ENCODE measurements around the gene IKZF4.
"Not testable (repeated sequence)": the region's sequence is repeated elsewhere in the genome, so short reads cannot be mapped to it uniquely, and the experiment has no call there.

Gene IKZF4

GRCh38 chr12:55996715-55997534 lies 23.9 kb upstream of the IKZF4 start, which contains the start of gene SUOX:
SUOX (plus strand) TSS chr12:55997276; CDS start chr12:56002222, 4,946 bp downstream.
- H3K4me1 ChIP-seq (ENCODE audit: control insufficient read depth, insufficient read depth, low read length, poor library complexity, severe bottlenecking), result peaks cover 6% of the 10 kb centered on the region
- H3K9me3 ChIP-seq (ENCODE audit: control insufficient read depth, low read length), result no peaks in the 10 kb centered on the region
- peak in 1 of 3 donors; percentile 9 for DNase-seq
- no peaks in the 10 kb centered on the region for H3K27me3 ChIP-seq (replicated peaks; ENCODE audit: control insufficient read depth, insufficient read depth, low read length, poor library complexity, severe bottlenecking)
- no peak within 1 kb of the TSS for H3K4me3 ChIP-seq (ENCODE audit: insufficient read depth, low read depth, low read length, poor library complexity, severe bottlenecking)
- H3K27ac ChIP-seq (ENCODE audit: insufficient read depth, low read length, poor library complexity, severe bottlenecking), result no peak within 1 kb of the TSS
- H3K36me3 ChIP-seq (ENCODE audit: control insufficient read depth, insufficient read depth, low read length), result peaks cover 23% of the 10 kb centered on the region

GRCh38 chr12:55997535-55997859 lies 23.3 kb upstream of the IKZF4 start:
- Histone ChIP-seq H3K36me3 (ENCODE audit: control insufficient read depth, insufficient read depth, low read length) (peaks cover 17% of the 10 kb centered on the region), H3K9me3 (ENCODE audit: control insufficient read depth, low read length) (no peaks in the 10 kb centered on the region), H3K4me1 (ENCODE audit: control insufficient read depth, insufficient read depth, low read length, poor library complexity, severe bottlenecking) (peaks cover 6% of the 10 kb centered on the region), H3K27me3 (replicated peaks; ENCODE audit: control insufficient read depth, insufficient read depth, low read length, poor library complexity, severe bottlenecking) (no peaks in the 10 kb centered on the region), H3K4me3 (ENCODE audit: insufficient read depth, low read depth, low read length, poor library complexity, severe bottlenecking) (no peak overlapping the region), H3K27ac (ENCODE audit: insufficient read depth, low read length, poor library complexity, severe bottlenecking) (no peak overlapping the region)
- no peak for DNase-seq

DNA sequence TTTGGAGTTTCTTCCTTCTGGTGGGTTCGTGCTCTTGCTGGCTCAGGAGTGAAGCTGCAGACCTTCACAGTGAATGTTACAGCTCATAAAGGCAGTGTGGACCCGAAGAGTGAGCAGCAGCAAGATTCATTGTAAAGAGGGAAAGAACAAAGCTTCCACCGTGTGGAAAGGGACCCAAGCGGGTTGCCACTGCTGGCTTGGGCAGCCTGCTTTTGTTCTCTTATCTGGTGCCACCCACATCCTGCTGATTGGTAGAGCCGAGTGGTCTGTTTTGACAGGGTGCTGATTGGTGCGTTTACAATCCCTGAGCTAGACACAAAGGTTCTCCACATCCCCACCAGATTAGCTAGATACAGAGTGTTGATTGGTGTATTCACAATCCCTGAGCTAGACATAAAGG lies 21.3 kb upstream of the IKZF4 start:
- not testable (repeated sequence) for H3K9me3 ChIP-seq (ENCODE audit: control insufficient read depth, low read length); H3K27ac ChIP-seq (ENCODE audit: insufficient read depth, low read length, poor library complexity, severe bottlenecking); H3K4me3 ChIP-seq (ENCODE audit: insufficient read depth, low read depth, low read length, poor library complexity, severe bottlenecking); H3K27me3 ChIP-seq (replicated peaks; ENCODE audit: control insufficient read depth, insufficient read depth, low read length, poor library complexity, severe bottlenecking); DNase-seq; H3K36me3 ChIP-seq (ENCODE audit: control insufficient read depth, insufficient read depth, low read length); H3K4me1 ChIP-seq (ENCODE audit: control insufficient read depth, insufficient read depth, low read length, poor library complexity, severe bottlenecking)

DNA sequence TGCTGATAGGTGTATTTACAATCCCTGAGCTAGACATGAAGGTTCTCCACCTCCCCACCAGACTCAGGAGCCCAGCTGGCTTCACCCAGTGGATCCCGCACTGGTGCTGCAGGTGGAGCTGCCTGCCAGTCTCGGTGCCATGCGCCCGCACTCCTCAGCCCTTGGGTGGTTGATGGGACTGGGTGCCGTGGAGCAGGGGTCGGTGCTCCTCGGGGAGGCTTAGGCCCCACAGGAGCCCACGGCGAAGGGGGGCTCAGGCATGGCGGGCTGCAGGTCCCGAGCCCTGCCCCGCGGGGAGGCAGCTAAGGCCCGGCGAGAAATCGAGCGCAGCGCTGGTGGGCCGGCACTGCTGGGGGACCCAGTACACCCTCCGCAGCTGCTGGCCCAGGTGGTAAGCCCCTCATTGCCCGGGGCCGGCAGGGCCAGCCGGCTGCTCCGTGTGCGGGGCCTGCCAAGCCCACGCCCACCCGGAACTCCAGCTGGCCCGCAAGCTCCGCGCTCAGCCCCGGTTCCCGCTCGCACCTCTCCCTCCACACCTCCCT lies 20.8 kb upstream of the IKZF4 start:
- H3K36me3 ChIP-seq (ENCODE audit: control insufficient read depth, insufficient read depth, low read length); H3K4me3 ChIP-seq (ENCODE audit: insufficient read depth, low read depth, low read length, poor library complexity, severe bottlenecking); H3K9me3 ChIP-seq (ENCODE audit: control insufficient read depth, low read length); H3K27me3 ChIP-seq (replicated peaks; ENCODE audit: control insufficient read depth, insufficient read depth, low read length, poor library complexity, severe bottlenecking); DNase-seq; H3K27ac ChIP-seq (ENCODE audit: insufficient read depth, low read length, poor library complexity, severe bottlenecking); H3K4me1 ChIP-seq (ENCODE audit: control insufficient read depth, insufficient read depth, low read length, poor library complexity, severe bottlenecking): not testable (repeated sequence)

- Histone ChIP-seq H3K9me3 (ENCODE audit: control insufficient read depth, low read length) (no peaks in the 10 kb centered on the region), H3K4me3 (ENCODE audit: insufficient read depth, low read depth, low read length, poor library complexity, severe bottlenecking) (no peak overlapping the region), H3K27me3 (replicated peaks; ENCODE audit: control insufficient read depth, insufficient read depth, low read length, poor library complexity, severe bottlenecking) (no peaks in the 10 kb centered on the region), H3K36me3 (ENCODE audit: control insufficient read depth, insufficient read depth, low read length) (no peaks in the 10 kb centered on the region), H3K27ac (ENCODE audit: insufficient read depth, low read length, poor library complexity, severe bottlenecking) (no peak overlapping the region), H3K4me1 (ENCODE audit: control insufficient read depth, insufficient read depth, low read length, poor library complexity, severe bottlenecking) (peaks cover 5% of the 10 kb centered on the region)
- DNase-seq, result no peak
Measured at GRCh38 chr12:56001487-56002100, 19.2 kb upstream of the IKZF4 start.

DNA sequence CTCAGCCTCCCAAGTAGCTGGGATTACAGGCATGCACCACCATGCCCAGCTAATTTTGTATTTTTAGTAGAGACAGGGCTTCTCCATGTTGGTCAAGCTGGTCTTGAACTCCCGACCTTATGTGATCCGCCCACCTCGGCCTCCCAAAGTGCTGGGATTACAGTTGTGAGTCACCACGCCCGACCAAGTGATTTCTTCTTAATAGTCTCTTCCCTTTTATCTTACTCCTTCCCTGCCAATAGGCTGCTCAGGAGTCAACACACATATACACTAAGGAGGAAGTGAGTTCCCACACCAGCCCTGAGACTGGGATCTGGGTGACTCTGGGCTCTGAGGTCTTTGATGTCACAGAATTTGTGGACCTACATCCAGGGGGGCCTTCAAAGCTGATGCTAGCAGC lies 17.5 kb upstream of the IKZF4 start:
- H3K4me1 ChIP-seq (ENCODE audit: control insufficient read depth, insufficient read depth, low read length, poor library complexity, severe bottlenecking); H3K27me3 ChIP-seq (replicated peaks; ENCODE audit: control insufficient read depth, insufficient read depth, low read length, poor library complexity, severe bottlenecking); H3K27ac ChIP-seq (ENCODE audit: insufficient read depth, low read length, poor library complexity, severe bottlenecking); H3K9me3 ChIP-seq (ENCODE audit: control insufficient read depth, low read length); H3K4me3 ChIP-seq (ENCODE audit: insufficient read depth, low read depth, low read length, poor library complexity, severe bottlenecking); H3K36me3 ChIP-seq (ENCODE audit: control insufficient read depth, insufficient read depth, low read length); DNase-seq: not testable (repeated sequence)

- no peak overlapping the region for H3K27ac ChIP-seq (ENCODE audit: insufficient read depth, low read length, poor library complexity, severe bottlenecking)
- no peak overlapping the region for H3K4me3 ChIP-seq (ENCODE audit: insufficient read depth, low read depth, low read length, poor library complexity, severe bottlenecking)
- DNase-seq, result no peak
- H3K9me3 ChIP-seq (ENCODE audit: control insufficient read depth, low read length), result no peaks in the 10 kb centered on the region
- H3K27me3 ChIP-seq (replicated peaks; ENCODE audit: control insufficient read depth, insufficient read depth, low read length, poor library complexity, severe bottlenecking), result no peaks in the 10 kb centered on the region
- H3K36me3 ChIP-seq (ENCODE audit: control insufficient read depth, insufficient read depth, low read length), result no peaks in the 10 kb centered on the region
- H3K4me1 ChIP-seq (ENCODE audit: control insufficient read depth, insufficient read depth, low read length, poor library complexity, severe bottlenecking), result peaks cover 4% of the 10 kb centered on the region
Measured at GRCh38 chr12:56004211-56004610, 16.6 kb upstream of the IKZF4 start.

DNA sequence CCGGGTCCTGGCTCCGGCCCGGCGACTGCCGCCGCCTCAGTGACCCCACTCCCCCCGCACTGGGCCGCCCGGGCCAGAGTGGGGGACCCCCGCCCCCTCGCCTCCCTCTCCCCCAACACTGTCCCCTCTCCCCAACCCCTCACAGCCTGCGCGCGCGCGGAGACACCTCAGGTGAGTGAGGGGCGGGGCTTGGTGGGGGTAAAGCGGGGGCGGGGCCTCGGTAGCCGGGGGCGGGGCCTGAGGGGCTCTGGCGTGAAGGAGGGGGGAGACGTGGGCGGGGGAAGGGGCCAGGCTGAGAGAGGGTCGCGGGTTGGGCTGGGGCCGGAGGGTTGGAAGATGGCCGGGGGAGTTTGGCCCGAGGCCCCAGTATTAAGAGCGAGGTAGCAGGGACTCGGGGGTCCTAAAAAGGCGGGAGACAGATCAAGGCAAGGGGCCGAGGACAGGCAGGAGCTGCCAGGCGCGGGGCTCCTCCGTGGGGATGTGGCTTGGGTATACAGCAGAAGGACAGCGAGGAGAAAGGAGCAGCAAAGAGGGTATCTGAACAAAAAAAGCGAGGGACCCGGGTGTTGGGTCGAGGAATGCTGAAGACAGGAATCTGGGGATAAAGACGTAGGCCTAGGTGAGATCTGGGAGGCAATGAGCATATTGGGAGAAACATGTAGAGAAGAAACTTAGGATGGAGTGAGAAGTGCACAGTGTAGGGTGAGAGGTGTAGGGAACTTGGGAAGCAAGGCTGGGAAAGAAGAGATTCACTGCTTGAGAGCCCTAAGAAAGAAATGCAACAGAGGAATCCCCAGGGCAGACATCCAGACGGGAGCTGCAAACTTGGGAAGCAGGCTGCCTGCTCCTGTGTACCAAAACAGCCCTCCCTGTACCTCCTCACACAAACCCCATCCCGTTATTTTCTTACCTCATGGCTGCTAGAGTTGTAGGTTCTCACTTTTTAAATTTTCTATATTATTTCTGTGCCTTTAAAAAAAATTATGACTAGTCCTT lies 13.0 kb upstream of the IKZF4 start:
- H3K36me3 ChIP-seq (ENCODE audit: control insufficient read depth, insufficient read depth, low read length), result no peaks in the 10 kb centered on the region
- H3K4me1 ChIP-seq (ENCODE audit: control insufficient read depth, insufficient read depth, low read length, poor library complexity, severe bottlenecking), result peaks cover 4% of the 10 kb centered on the region
- H3K4me3 ChIP-seq (ENCODE audit: insufficient read depth, low read depth, low read length, poor library complexity, severe bottlenecking), result peak overlapping the region; percentile 87
- no peaks in the 10 kb centered on the region for H3K9me3 ChIP-seq (ENCODE audit: control insufficient read depth, low read length)
- no peaks in the 10 kb centered on the region for H3K27me3 ChIP-seq (replicated peaks; ENCODE audit: control insufficient read depth, insufficient read depth, low read length, poor library complexity, severe bottlenecking)
- peak overlapping the region; percentile 75 for H3K27ac ChIP-seq (ENCODE audit: insufficient read depth, low read length, poor library complexity, severe bottlenecking)
- peak; percentile 48 to 66 (median 53) for DNase-seq

DNA sequence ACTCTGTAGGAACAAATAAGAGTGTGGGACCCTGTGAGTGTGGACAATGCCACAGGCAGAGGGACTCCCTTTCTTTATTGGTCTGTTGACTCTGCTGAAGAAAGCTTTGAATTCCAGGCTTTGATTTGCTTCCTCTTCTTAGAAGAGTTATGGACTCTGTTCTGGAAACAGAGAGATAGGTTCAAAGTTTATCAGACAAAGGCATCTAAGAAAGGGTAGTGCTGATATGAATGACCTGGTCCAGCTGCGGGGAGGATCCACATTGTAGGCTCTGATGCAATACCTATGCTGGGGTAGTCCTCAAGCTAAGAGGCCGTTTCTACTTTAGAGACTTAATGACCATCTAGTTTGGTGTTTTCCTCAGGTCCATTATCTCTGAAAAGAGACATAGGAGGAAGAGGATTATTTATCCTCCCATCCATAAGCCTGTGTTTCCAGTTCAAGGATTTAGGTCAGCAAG lies 10.7 kb upstream of the IKZF4 start:
- Histone ChIP-seq H3K36me3 (ENCODE audit: control insufficient read depth, insufficient read depth, low read length) (no peaks in the 10 kb centered on the region), H3K9me3 (ENCODE audit: control insufficient read depth, low read length) (no peaks in the 10 kb centered on the region)

More for the DNA sequence above, 10.7 kb upstream of the IKZF4 start:
- H3K4me3 ChIP-seq (ENCODE audit: insufficient read depth, low read depth, low read length, poor library complexity, severe bottlenecking), result no peak overlapping the region
- H3K27ac ChIP-seq (ENCODE audit: insufficient read depth, low read length, poor library complexity, severe bottlenecking), result no peak overlapping the region
- H3K4me1 ChIP-seq (ENCODE audit: control insufficient read depth, insufficient read depth, low read length, poor library complexity, severe bottlenecking), result peaks cover 4% of the 10 kb centered on the region
- DNase-seq, result no peak
- no peaks in the 10 kb centered on the region for H3K27me3 ChIP-seq (replicated peaks; ENCODE audit: control insufficient read depth, insufficient read depth, low read length, poor library complexity, severe bottlenecking)

All from effector memory CD4-positive, alpha-beta T cell (primary cell).